ENCODE measurements around the gene CXXC5. TPM values are rescaled to one million over a fixed set of nuclear protein-coding genes. Genes with fewer than 3 reads are reported as not detected.
A peak's percentile ranks its signal among the peaks of the same experiment; 100 is the strongest.

Gene CXXC5
- total RNA-seq, 2 donors from 2014 or later = 58.5 to 62.5 TPM

GRCh38 chr5:139667730-139668063, 19.5 kb downstream of the CXXC5 start:
- TF ChIP-seq, protein P1, sequence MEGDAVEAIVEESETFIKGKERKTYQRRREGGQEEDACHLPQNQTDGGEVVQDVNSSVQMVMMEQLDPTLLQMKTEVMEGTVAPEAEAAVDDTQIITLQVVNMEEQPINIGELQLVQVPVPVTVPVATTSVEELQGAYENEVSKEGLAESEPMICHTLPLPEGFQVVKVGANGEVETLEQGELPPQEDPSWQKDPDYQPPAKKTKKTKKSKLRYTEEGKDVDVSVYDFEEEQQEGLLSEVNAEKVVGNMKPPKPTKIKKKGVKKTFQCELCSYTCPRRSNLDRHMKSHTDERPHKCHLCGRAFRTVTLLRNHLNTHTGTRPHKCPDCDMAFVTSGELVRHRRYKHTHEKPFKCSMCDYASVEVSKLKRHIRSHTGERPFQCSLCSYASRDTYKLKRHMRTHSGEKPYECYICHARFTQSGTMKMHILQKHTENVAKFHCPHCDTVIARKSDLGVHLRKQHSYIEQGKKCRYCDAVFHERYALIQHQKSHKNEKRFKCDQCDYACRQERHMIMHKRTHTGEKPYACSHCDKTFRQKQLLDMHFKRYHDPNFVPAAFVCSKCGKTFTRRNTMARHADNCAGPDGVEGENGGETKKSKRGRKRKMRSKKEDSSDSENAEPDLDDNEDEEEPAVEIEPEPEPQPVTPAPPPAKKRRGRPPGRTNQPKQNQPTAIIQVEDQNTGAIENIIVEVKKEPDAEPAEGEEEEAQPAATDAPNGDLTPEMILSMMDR (IDR thresholded peaks at IDR 0.05) = no peak
- ATAC-seq (ENCODE audit: insufficient number of reproducible peaks, low FRiP score, low read depth) (no peak), DNase-seq (ENCODE audit: low spot score) (no peak)
- H3K4me1 ChIP-seq (ENCODE audit: control insufficient read depth in 1 of 2, low read depth in 2 of 2) = peaks cover 61 to 94% of the 10 kb centered on the region in 2 donors
- H3K36me3 ChIP-seq = no peaks in the 10 kb centered on the region
- H3K27ac ChIP-seq = peak overlapping the region; percentile 90 to 99
- H3K4me3 ChIP-seq = peak overlapping the region; percentile 68
- no peaks in the 10 kb centered on the region for H3K9me3 ChIP-seq
- no peaks in the 10 kb centered on the region for H3K27me3 ChIP-seq (replicated peaks; ENCODE audit: insufficient read depth)

GRCh38 chr5:139668064-139668880, 20.1 kb downstream of the CXXC5 start:
- TF ChIP-seq, protein P1 (IDR thresholded peaks at IDR 0.05) = no peak
- no peaks in the 10 kb centered on the region for H3K9me3 ChIP-seq
- H3K27me3 ChIP-seq (replicated peaks; ENCODE audit: insufficient read depth) = no peaks in the 10 kb centered on the region
- ATAC-seq (ENCODE audit: insufficient number of reproducible peaks, low FRiP score, low read depth) (no peak), DNase-seq (ENCODE audit: low spot score) (no peak)
- peaks cover 61 to 94% of the 10 kb centered on the region in 2 donors for H3K4me1 ChIP-seq (ENCODE audit: control insufficient read depth in 1 of 2, low read depth in 2 of 2)
- H3K4me3 ChIP-seq = peak overlapping the region; percentile 68
- H3K27ac ChIP-seq = peak overlapping the region; percentile 90 to 99
- H3K36me3 ChIP-seq = no peaks in the 10 kb centered on the region

GRCh38 chr5:139668924-139669661, 20.9 kb downstream of the CXXC5 start:
- Histone ChIP-seq H3K9me3 (no peaks in the 10 kb centered on the region), H3K4me3 (peak overlapping the region; percentile 68), H3K4me1 (ENCODE audit: control insufficient read depth in 1 of 2, low read depth in 2 of 2) (peaks cover 66 to 93% of the 10 kb centered on the region in 2 donors), H3K27me3 (replicated peaks; ENCODE audit: insufficient read depth) (no peaks in the 10 kb centered on the region), H3K36me3 (no peaks in the 10 kb centered on the region), H3K27ac (peak overlapping the region; percentile 90 to 99)
- no peak for ATAC-seq (ENCODE audit: insufficient number of reproducible peaks, low FRiP score, low read depth)
- TF ChIP-seq, protein P1 (IDR thresholded peaks at IDR 0.05) = no peak
- no peak for DNase-seq (ENCODE audit: low spot score)

DNA sequence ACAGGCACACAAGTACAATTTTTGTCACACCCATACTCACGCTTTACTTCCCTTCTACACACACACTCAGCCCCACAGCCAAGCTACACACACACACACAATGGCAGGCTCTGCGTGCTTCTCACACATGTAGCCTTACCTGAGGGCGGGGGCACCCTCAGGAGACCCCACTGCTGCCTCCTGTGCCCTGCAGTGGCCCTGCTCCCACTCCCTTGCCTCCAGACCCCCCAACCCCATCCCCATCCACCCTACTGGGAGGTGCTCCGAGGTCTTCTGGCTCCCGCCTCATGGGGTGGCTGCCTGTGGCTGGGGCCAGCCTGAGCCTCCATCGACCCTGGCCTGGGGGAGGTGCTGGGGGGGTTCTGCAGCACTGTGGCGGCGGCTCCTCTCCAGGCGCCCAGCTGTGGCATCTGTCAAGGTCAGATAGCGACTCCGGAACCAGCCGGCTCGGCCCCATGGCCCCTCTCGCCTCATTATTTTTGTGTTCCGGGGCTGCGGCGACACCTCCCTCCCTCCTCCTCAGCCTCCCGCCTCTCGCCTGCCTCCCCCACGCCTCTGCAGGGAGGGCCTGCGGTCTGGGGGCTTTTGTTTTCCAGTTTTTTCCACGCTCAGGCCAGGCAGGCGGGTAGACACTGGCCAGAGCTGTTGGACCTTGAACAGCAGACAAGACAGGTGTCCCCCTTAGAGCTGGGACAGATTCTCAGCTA, 21.7 kb downstream of the CXXC5 start:
- Histone ChIP-seq H3K9me3 (no peaks in the 10 kb centered on the region), H3K27ac (peak overlapping the region; percentile 90 to 99), H3K36me3 (no peaks in the 10 kb centered on the region), H3K27me3 (replicated peaks; ENCODE audit: insufficient read depth) (no peaks in the 10 kb centered on the region), H3K4me3 (peak overlapping the region; percentile 68), H3K4me1 (ENCODE audit: control insufficient read depth in 1 of 2, low read depth in 2 of 2) (peaks cover 66 to 93% of the 10 kb centered on the region in 2 donors)
- DNase-seq (ENCODE audit: low spot score) (no peak), ATAC-seq (ENCODE audit: insufficient number of reproducible peaks, low FRiP score, low read depth) (no peak)
- TF ChIP-seq, protein P1 (IDR thresholded peaks at IDR 0.05) = no peak

Data from thoracic aorta (tissue), 2 donors.